ENCODE results near the gene STUM.
"Not testable (repeated sequence)": the region's sequence is repeated elsewhere in the genome, so short reads cannot be mapped to it uniquely, and the experiment has no call there.

STUM gene, protein sequence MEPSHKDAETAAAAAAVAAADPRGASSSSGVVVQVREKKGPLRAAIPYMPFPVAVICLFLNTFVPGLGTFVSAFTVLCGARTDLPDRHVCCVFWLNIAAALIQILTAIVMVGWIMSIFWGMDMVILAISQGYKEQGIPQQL

DNA sequence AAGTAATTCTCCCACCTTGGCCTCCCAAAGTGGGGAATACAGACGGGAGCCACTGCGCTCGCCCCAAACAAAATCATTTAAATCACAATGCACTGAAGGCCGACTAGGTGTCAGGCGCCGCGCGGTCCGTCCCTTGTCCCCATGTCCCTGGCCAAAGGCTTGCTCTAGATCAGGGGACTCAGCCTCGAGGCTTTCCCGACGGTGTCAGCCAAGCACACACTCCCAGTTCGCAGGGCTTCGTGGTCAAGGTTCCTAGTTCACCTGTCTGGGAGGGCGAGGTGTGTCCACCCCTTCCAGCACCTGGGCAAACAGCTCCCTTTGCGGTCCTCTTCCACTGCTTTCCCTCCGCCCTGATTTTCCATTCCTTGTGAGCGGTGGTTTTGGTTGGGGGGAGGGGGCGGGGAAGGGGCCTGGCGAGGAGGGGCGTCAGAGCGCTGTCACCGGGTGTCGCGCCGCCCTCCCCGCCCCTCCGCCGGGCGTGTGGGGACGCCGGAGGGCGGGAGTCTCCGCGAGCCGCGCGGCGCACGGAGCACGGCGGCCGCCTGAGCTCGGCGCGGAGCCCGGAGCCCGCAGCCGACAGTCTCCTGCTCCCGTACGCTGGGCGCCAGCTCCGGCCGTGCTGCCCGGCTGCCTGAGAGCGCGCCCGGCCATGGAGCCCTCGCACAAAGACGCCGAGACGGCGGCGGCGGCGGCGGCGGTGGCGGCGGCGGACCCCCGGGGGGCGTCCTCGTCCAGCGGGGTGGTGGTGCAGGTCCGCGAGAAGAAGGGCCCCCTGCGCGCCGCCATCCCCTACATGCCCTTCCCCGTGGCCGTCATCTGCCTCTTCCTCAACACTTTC is at the start of gene STUM:
Gene STUM (plus strand): TSS at position 509 of the 838 bp plus-strand sequence. CDS start 141 bp downstream, at position 650.
- peak; percentile 22 for DNase-seq

DNA sequence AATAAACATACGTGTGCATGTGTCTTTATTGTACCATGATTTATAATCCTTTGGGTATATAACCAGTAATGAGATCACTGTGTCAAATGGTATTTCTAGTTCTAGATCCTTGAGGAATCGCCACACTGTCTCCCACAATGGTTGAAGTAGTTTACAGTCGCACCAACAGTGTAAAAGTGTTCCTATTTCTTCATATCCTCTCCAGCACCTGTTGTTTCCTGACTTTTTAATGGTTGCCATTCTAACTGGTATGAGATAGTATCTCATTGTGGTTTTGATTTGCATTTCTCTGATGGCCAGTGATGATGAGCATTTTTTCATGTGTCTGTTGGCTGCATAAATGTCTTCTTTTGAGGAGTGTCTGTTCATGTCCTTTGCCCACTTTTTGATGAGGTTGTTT is 48.9 kb upstream of the STUM start:
- not testable (repeated sequence) for DNase-seq

DNA sequence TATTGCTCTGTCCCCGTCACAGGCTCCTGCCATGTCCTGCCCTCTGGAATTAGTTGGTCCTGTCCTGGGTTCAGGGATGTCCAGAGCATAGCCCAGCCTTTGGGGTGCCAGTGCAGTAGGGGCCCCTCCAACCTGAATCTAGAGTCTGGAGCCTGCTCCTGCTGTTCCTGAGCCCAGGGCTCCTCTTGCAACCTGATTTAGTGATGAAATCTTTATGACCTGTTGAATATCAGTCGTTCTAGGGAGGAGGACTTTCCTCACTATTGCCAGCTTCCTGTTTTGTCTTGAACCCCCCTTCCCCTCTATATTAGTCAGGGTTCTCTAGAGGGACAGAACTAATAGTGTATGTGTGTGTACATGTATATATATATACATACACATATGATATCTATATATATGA is 42.5 kb upstream of the STUM start:
- DNase-seq = no peak

DNA sequence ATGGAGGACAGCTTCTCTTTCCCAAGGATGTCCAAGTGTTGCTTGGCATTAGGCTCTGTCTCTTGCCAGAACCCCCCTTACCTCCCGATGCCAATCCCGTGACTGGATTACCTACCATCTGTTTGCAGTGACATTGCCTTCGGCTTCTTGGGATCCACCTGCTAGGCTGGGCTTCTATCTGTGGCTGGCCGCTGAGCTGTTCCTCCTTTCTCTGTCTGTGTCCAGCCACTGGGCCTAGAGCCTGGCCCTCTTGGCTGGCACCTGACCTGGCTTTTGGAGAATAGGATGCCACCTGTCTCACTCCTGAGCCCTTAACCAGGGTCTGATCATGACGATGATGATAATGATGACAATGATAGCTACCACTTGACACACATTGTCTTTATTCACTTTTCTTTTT is 41.6 kb upstream of the STUM start:
- DNase-seq = no peak

DNA sequence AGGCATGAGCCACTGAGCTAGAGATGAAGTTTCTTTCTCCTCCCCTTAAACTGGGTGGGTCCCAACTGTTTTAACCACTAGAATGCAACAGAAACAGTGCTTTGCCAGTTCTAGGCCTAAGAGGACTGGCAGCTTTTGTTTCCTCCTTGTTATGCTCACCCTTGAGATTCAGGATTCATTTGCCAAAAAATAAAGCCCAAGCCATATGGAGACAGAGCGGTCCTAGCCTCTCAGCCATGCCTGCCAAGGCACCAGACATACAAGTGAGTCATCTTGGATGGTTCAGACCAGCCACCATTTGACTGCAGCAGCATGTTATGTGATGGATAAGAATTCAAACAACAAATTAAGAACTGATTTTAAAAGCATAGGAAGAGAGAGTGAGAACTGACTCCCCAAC is 38.1 kb upstream of the STUM start:
- no peak for DNase-seq

DNA sequence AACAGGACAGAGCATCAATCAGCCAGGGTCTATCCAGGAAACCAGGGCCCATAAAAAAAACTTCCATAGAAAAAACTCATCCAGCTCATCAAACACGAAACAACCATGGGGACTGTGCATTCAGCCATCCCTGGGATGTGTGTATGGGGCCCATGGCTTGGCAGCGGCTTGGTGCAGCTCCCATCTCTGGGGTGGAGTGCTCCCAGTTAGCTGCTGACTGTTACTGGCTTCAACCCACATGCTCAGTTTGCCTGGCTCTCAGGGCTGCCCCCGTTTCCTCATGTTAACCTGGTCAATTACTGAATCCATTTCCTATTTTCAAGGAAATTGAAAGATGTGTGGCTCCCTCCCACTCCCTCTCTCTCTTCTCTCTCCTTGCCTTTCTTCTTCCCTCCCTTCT is 37.3 kb upstream of the STUM start:
- DNase-seq = no peak

DNA sequence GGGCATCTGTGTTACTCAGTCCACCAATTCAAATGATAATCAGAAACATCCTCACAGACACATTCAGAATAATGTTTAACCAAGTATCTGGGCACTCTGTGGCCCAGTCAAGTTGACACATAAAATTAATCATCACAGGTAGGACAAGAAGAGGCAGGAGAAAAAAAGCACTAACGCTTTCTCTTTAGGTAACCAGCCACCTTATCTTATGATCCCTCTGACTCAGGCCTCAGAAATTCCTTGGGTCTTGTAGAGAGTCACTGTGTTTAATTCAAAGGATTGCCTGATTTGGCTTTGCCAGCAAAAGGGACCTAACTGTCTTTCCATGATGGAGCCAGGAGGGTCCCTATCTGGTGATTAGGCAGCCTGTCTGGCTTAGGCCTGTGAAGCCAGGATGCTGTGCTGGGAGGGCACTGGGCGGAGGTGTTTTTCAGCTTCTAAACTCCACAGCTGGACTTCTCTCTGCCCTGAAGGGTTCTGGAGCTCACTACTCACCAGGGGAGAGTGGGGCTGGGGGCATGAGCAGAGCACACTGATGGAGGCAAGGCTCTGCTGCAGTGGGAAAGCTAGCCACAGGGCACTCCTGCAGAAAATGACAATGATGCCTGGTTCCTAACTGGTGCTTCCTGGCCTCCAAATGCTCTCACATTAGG is 36.4 kb upstream of the STUM start:
- DNase-seq = no peak

DNA sequence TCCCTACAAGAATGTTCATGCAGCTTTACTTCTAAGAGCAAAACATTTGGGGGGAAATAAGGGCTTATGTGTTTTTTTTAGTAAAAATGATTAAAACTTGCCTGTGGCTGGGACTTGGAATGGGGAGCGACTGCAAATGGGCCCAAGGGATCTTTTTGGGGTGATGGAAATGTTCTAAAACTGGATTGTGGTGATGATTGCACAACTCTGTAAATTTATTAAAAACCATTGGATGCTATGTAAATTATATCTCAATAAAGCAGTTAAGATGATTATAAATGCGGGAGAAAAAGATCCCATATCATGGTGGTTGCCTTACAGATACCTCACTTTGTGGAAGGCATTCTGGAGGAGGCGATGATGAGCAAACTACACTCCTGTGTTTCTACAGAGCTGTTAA is 30.2 kb upstream of the STUM start:
- no peak for DNase-seq

DNA sequence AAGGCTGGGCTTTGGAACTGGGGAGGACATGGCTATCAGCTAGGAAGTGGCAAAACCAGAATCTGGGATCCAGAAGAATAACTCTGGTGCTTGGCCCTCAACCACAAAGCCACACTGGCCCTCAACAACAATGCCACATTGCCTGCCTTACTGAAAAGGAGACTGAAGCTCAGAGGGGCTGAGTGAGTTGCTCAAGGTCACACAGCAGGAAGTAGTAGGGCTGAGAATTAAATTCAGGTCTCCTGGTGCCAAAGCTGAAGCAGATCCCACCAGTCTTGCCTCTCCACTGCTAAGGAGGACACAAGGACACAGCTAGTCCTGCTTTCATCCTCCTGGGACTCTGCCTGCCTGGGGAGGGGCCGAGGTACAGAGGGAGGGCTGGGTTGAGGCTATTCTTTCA is 29.4 kb upstream of the STUM start:
- no peak for DNase-seq

DNA sequence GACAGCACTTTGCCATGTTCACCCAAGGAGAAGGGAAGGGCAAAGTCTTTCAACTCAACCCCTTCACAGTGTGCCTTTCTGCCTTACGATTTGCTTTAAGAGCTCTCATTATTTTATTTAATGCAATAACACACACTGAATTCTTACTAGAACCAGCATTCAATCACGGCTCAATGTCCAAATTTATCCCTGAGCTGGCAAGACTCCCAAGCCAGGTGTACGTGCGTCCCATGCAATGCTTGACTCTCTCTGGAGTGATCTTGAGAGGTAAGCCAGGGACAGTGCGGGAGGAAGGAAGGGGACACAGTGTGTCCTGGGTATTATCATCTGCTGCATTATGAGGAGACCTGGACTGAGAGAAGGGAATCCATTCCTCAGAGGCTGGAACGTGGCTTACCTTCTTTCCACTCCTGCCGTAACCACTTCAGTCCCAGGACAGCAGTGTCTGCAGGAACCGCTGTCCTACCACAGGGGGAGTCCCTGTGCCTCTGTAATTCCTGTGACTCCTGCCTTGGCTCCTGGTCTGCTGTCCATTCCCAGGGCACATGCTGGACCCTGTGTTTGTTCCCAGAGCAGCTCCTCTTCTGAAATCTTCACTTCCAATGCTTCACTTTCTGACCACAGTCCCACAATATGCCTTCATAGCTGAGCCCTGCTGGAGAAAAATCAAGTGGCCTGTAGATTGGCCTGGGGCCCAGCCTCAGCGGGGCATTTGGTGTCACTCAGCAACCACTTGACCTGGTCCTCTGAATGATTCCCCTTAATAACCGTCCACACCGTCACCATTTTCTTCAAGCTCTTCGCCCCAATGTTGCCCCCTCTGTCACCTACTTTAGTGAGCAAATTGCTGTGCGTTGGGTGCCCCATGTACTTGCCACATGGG is 28.6 kb upstream of the STUM start:
- peak; percentile 86 for DNase-seq

DNA sequence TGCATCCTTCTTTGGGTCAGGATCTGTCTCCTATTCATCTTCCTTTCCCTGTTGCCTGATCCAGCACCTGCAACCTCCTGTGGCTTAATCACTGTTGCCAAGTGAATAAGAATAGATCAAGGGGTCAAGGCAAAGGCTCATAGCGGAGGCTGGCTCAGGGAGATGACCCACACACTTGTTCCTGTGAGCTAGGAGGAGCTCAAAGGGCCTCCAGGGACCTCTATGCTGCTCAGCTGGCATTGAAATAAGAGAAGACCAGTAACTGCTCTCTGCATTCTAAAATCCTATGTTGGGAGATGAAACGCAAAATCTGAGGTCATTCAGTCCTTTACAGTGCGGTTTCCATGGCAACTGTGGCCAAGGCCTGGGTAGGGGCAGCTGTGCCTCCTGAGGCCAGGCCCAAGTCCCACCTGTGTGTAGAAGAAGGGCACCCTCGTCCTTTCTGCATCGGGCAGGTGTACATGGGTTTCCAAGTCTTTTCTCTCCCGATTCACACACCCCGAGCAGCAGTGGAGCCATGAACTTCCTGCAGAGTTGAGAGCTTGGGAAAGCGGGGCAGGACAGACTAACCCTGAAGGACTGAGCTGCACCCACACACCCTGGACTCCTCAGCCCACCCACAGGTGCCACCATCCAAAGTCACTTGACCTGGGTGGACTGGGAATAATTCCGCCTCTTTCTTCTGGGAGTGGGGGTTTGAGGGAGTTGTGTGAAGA is 27.8 kb upstream of the STUM start:
- peak; percentile 56 for DNase-seq

DNA sequence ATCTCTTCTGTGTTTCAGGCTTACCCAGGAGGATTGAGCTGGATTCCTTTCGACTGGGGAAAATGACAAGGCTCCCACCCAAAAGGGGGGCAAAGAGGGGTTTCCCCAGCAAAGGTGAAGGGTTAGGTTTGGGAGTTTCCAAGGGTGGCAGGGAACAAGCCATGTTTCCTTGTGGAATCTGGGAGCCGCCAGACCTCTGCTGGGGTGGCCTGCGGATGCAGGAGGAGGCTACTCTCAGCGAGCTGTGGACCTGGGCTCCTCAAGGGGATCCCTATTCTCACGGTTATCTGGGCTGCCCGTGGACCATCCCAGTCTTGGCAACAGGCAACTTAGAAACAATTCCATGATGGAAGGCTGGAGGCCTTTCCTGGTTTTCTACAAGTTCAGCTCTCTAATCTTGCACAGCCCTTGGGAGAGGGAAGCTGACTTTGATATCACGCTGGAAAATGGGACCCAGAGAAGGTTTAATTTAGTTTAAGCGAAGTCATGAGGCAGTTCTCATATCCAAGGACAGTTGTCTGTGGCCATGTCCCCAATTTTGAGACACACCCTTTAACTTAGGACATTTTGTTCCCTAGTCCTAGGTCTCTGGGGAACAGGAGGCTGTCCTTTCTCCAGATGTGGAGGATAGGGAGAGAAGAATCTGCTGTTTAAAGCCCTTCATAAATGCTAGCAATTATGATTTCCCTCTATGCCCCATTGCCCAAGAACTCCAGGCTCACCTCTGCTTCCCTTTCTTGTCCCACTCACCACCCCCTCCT is 24.7 kb upstream of the STUM start:
- no peak for DNase-seq

DNA sequence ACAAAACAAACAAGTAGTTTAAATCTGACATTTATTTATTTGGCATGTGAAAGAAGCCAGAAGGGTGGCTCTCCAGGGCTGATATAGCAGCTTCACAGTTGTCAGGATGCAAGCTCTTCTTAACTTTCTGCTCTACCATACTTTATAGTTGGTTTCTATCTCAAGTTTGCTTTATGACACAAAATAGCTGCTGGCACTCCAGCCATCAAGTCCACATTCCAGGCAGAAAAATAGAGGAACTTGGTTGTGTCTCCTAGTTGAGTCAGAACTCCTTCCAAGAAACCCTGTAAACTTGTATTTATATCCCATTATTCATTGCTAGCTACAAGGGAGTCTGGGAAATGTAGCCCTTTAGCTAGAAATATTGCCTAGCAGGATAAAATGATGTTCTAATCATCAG is 24.0 kb upstream of the STUM start:
- DNase-seq = no peak

DNA sequence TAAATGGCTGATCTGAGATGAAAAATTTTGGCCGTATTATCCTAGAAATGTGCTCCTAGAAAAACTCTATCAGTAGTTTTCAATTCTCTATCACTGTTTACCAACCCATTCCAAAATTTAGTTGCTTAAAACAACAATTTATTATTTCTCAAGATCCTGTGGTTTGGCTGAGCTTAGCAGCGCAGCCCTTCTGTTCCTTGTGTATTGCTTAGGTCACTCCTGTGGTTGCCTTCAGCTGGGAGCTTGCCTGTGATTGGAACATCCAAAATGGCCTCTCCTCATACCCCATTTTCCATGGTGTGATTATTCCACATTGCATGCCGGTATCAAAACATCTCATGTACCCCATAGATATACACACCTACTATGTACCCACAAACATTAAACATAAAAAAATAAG is 22.8 kb upstream of the STUM start:
- no peak for DNase-seq

DNA sequence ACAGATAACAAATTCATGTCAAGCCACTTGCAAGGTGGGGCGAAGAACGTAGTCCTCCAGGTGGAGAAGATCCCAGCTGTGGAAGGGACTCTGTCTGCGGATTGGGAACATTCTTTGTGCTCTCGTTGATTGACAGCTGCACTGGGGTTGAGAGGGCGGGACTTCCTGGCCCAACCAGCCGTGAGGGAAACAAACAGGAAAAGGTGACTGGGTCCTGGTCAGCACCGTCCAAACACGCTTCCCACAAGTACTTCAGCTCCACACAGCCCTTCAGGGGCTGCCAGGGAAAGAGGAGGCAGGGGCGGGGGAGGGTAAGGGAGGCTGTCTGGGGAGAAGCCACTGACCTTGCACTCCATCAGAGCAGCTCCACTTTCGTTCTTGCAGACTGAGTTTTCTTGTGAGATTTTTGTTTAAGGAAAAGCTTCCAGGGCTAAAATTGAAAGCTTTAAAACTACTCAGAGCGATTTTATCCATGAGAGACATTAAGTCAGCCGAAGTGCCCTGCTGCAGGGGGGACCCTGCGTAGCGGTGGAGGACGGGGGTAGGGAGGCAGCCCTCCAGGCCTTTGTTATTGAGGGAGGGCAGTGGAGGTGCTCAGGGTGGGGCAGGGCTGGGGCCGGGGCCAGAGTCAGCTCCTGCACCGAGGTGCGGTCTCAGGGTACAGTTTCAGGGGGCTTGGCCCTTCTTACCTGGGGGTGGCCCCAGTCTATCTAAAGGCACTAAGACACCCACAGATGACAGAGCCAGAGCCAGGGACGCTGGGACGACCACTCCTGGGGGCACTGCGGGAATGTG is 21.6 kb upstream of the STUM start:
- DNase-seq = no peak

DNA sequence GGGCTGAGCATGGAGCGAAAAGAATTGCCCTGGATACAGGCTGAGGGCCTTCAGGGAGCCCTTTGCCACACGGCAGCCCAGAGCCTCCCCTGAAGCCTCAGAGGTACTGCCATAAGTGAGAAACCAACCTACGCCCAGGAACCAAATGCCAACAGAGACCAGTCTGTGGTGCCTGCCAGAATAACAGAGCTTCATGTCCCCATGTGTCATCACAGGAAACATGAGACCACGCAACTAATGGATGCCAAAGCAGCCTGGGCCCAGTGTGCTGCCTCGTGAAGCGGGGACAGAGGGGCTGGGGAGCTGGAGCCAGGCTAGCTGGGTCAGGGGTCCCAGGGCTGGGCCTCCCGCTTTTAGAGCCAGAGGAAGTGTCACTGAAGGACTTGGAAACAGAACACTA is 18.7 kb upstream of the STUM start:
- DNase-seq = no peak

DNA sequence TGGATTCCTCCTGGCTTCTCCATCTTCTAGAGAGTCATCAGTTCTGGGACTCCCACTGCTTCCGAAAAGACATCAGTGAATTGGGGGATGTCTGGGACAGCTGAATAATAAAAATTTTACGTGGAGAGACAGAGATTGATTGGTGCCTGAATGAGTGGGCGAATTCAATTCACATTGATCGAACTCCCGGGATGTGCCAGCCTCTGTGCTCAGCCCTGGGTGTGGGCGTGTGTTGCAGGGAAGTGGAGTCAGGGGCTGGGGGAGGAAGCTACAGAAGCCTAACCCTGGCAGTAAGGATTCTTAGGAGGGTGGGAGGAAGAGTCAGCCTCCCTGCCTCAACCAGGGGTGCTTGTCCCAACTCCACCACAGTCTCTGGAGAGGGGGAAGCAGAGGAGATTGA is 18.0 kb upstream of the STUM start:
- no peak for DNase-seq

DNA sequence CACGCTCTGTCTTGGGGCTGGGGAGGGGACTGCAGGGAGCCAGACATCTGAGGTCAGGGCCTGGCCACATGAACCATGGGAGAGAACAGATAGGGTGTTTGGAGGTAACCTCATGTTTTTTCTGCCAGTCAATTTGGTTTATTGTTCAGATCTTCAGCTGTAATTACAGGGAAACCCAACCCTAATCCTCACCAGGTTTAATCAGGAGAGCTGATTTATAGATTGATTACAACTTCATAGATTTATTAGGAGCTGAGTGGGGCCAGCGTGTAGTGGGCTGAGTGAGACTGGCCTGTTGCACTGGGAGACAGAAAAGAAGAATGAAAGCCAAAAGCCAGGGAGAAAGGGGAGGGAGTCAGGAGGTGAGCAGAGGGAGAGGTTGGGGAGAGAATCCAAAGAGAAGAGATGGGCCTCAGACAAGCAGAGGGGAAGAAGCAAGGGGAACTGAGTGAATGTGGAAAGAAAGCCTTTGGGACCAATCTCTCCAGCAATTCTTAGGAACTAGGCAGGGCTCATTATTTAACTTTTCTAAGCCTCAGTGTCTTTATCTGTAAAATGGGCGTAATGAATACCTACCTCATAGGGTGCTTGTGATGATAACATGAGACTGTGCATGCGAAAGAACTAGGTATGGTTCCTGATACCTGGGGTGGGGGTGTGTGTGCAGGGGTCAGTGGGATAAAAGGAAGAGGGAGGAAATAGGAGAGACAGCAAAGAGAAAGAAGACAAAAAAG is 17.0 kb upstream of the STUM start:
- no peak for DNase-seq

DNA sequence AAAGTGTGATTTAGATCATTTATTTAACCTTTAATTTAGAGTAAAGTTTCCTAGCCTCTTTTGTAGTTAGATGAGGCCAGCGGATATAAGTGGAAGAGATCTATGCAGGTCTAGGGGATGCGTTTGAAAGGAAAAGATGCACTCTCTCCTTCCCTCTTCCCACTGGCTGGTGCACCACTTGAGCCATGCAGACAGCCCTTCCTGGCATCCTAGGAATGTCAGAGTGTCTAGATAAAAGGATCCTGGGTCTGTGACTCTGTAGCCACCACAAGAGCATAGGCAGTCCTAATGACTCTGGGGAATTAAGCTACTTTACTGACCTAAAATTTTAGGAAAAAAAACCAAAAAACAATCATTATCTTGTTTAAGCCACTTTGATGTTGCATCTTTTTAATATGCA is 16.0 kb upstream of the STUM start:
- no peak for DNase-seq

DNA sequence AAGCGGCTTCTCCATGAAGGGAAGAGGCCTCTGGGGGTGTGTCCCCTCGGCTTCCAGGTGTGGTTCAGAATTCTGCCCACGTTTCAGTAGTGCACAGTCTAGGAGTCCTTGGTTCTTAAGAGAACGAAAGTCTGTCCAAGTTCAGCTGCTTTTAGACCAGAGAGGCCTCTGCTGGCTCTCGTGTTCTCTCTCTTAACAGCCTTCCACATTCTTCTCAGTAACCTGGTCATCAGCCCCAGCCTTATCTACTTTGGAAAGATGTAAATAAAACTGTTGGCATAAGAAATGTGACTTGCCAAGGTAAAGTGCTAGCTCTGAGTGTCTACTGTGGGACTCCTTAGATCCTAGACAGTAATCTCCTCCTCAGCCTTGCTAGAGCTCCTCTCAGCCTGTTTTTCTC is 15.3 kb upstream of the STUM start:
- DNase-seq = no peak
